ENCODE results near the gene ABHD18.
"Not testable (repeated sequence)": the region's sequence is repeated elsewhere in the genome, so short reads cannot be mapped to it uniquely, and the experiment has no call there.

ABHD18 gene

GRCh38 chr4:127995776-127996175 lies 30.6 kb downstream of the ABHD18 start:
- no peak for DNase-seq

- not testable (repeated sequence) for DNase-seq
Measured at GRCh38 chr4:127996521-127996920, 31.3 kb downstream of the ABHD18 start.

GRCh38 chr4:127997534-127998388 lies 32.6 kb downstream of the ABHD18 start:
- DNase-seq = peak; percentile 0

- DNase-seq = no peak
Measured at GRCh38 chr4:128006592-128006991, 41.4 kb downstream of the ABHD18 start.

- no peak for DNase-seq
Measured at GRCh38 chr4:128009428-128009827, 44.2 kb downstream of the ABHD18 start.

GRCh38 chr4:128025319-128025718 lies 60.1 kb downstream of the ABHD18 start:
- no peak for DNase-seq

GRCh38 chr4:128029907-128030306 lies 64.7 kb downstream of the ABHD18 start:
- no peak for DNase-seq

GRCh38 chr4:128031756-128032384 lies 66.7 kb downstream of the ABHD18 start:
- DNase-seq = no peak

- DNase-seq = no peak
Measured at GRCh38 chr4:128039568-128039967, 74.4 kb downstream of the ABHD18 start.

GRCh38 chr4:128047019-128047418 lies 81.8 kb downstream of the ABHD18 start:
- DNase-seq = not testable (repeated sequence)

GRCh38 chr4:128047514-128047913 lies 82.3 kb downstream of the ABHD18 start:
- DNase-seq = not testable (repeated sequence)

- DNase-seq = peak; percentile 4
Measured at GRCh38 chr4:128051229-128051628, 86.0 kb downstream of the ABHD18 start.

- DNase-seq = not testable (repeated sequence)
Measured at GRCh38 chr4:128054907-128055306, 89.7 kb downstream of the ABHD18 start.

GRCh38 chr4:128055441-128056206 lies 90.4 kb downstream of the ABHD18 start:
- DNase-seq = not testable (repeated sequence)

- DNase-seq = no peak
Measured at GRCh38 chr4:128056396-128056795, 91.2 kb downstream of the ABHD18 start.

- DNase-seq = peak; percentile 41
Measured at GRCh38 chr4:128060121-128060698, 95.0 kb downstream of the ABHD18 start.

- peak; percentile 83 for DNase-seq
Measured at GRCh38 chr4:128060699-128061565, 95.7 kb downstream of the ABHD18 start, which contains the start of gene LARP1B. TSS of gene LARP1B (plus strand) at chr4:128061312. CDS start at chr4:128074952, 13,640 bp downstream.

GRCh38 chr4:128061566-128062536 lies 96.6 kb downstream of the ABHD18 start:
- peak; percentile 79 for DNase-seq

- not testable (repeated sequence) for DNase-seq
Measured at GRCh38 chr4:128066453-128066820, 101.2 kb downstream of the ABHD18 start.

- no peak for DNase-seq
Measured at GRCh38 chr4:128068918-128069317, 103.7 kb downstream of the ABHD18 start.

GRCh38 chr4:128076464-128076863 lies 111.3 kb downstream of the ABHD18 start:
- DNase-seq = no peak

Measured in NCI-H2171 treated with DMSO at 0.1 percent for 48 hours (cell line).